CD4-positive, alpha-beta T cell (primary cell): Measurements from ENCODE around the gene DNAAF5. TPM values are rescaled to one million over a fixed set of nuclear protein-coding genes. Genes with fewer than 3 reads are reported as not detected.

ENCODE experiments used
- ATAC-seq: fragments of 200-7000 bp; cut with Tn5 transposase; one replicate; pipeline ENCODE4 v1.10.0; 2022; ENCODE audit warnings: mild to moderate bottlenecking; ENCODE audit not compliant: poor library complexity
- CTCF ChIA-PET: fragments of 350-600 bp; sonication (Branson Sonifier 250); formaldehyde crosslinking; loops from one replicate; lab custom pipeline; 2021; ENCODE audit warnings: antibody characterized with exemption, inconsistent platforms; lab: Charles Lee
- POLR2A ChIA-PET: fragments of 350-600 bp; sonication (Branson Sonifier 250); formaldehyde crosslinking; loops from one replicate; lab custom pipeline; 2021; ENCODE audit warnings: antibody characterized with exemption, inconsistent platforms; lab: Charles Lee
- DNase-seq, 14 experiments: peaks; one replicate each; pipeline ENCODE4 v3.0.0-alpha.2; 2013 to 2020; ENCODE audit warnings: mixed read lengths in 2 of 14
- H3K27ac ChIP-seq, 2 donors: one replicate each; pipeline versions ENCODE4 v1.5.1 to v1.7.0; 2013; ENCODE audit warnings: low read length in 2 of 2, low read depth in 1 of 2, mild to moderate bottlenecking in 1 of 2
- H3K27me3 ChIP-seq, 2 experiments: 1 replicate in 1 of 2; 2 replicates in 1 of 2; pipeline versions ENCODE4 v1.6.1 to v1.7.0; 2013; ENCODE audit warnings: low read length in 2 of 2, control low read depth in 1 of 2, mild to moderate bottlenecking in 1 of 2, moderate library complexity in 1 of 2; ENCODE audit not compliant: insufficient read depth in 2 of 2, control insufficient read depth in 1 of 2
- H3K36me3 ChIP-seq: one replicate; pipeline ENCODE4 v1.6.1; 2013; ENCODE audit warnings: low read length, control low read depth; ENCODE audit not compliant: insufficient read depth
- H3K4me1 ChIP-seq: one replicate; pipeline ENCODE4 v1.6.1; 2013; ENCODE audit warnings: low read length, control low read depth; ENCODE audit not compliant: insufficient read depth
- H3K4me3 ChIP-seq: one replicate; pipeline ENCODE4 v1.5.1; 2013; ENCODE audit warnings: mild to moderate bottlenecking, low read length, moderate library complexity
- H3K9me3 ChIP-seq, 2 experiments: 1 replicate in 1 of 2; 2 replicates in 1 of 2; pipeline versions ENCODE4 v1.6.1 to v1.7.0; 2013; ENCODE audit warnings: low read length in 2 of 2, mild to moderate bottlenecking in 2 of 2, control low read depth in 1 of 2, moderate library complexity in 1 of 2; ENCODE audit not compliant: control insufficient read depth in 1 of 2, insufficient read depth in 1 of 2
- H3K27ac Mint-ChIP-seq: one replicate; pipeline ENCODE4 v1.8.0; 2020; ENCODE audit warnings: mixed read lengths
- H3K27me3 Mint-ChIP-seq: one replicate; pipeline ENCODE4 v1.8.0; 2021; ENCODE audit warnings: mixed read lengths
- H3K36me3 Mint-ChIP-seq: one replicate; pipeline ENCODE4 v1.8.0; 2021; ENCODE audit warnings: low read depth, mixed read lengths
- H3K4me1 Mint-ChIP-seq: one replicate; pipeline ENCODE4 v1.8.0; 2021; ENCODE audit warnings: low read depth, mixed read lengths
- H3K4me3 Mint-ChIP-seq: one replicate; pipeline ENCODE4 v1.8.0; 2020; ENCODE audit warnings: mild to moderate bottlenecking, mixed read lengths
- H3K9me3 Mint-ChIP-seq: one replicate; pipeline ENCODE4 v1.8.0; 2020; ENCODE audit warnings: mixed read lengths
- intact Hi-C, 2 experiments: fragments of 100-400 bp; cut with DNase I in 1 of 2; cut with micrococcal nuclease in 1 of 2; formaldehyde crosslinking; loops; one replicate each; pipeline versions ENCODE4 v1.15.1 to v1.9.0; 2023 to 2025; cut with DNase I, micrococcal nuclease
- total RNA-seq, 174 experiments: library from RNA in 2 of 174; stranded (reverse) in 2 of 174; gene quantifications; one replicate each; pipeline ENCODE4 v1.2.3 and lab custom pipeline; 2021 to 2026
- TF ChIP-seq, protein P1 (sequence below): fragments of 200-600 bp; IDR thresholded peaks from one replicate; pipeline ENCODE4 v1.8.0; 2022; ENCODE audit warnings: antibody characterized with exemption, mild to moderate bottlenecking

DNAAF5 gene
- total RNA-seq, 2 experiments from 2014 or later: 4.8 to 6.1 TPM

DNA sequence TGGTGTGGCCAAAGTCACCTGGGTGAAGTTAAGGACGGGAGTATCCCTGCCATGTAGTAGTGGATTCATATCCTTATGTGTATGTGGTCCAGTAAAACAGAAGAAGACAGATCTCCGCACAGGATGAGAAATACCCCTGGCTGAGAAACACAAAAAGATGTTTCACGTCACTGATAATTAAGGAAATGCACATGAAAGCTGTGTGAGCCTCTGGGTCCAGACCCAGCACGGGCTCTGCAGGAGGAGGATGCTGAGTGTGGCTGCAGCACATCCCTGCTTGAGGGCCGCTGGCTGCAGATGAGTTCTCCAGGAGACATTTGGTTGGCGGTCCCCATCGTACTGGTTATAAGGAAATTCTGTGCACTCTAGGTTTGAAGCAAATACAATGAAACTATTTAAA is 97.6 kb downstream of the DNAAF5 start:
- peaks cover 61% of the 10 kb centered on the region for H3K36me3 Mint-ChIP-seq
- H3K9me3 Mint-ChIP-seq: no peaks in the 10 kb centered on the region
- intact Hi-C loops: no loop called here
- Histone ChIP-seq H3K27ac (no peak overlapping the region), H3K4me3 (no peak overlapping the region), H3K9me3 (no peaks in the 10 kb centered on the region), H3K4me1 (peaks cover 10% of the 10 kb centered on the region), H3K27me3 (no peaks in the 10 kb centered on the region), H3K36me3 (peaks cover 23% of the 10 kb centered on the region)
- TF ChIP-seq, protein P1, sequence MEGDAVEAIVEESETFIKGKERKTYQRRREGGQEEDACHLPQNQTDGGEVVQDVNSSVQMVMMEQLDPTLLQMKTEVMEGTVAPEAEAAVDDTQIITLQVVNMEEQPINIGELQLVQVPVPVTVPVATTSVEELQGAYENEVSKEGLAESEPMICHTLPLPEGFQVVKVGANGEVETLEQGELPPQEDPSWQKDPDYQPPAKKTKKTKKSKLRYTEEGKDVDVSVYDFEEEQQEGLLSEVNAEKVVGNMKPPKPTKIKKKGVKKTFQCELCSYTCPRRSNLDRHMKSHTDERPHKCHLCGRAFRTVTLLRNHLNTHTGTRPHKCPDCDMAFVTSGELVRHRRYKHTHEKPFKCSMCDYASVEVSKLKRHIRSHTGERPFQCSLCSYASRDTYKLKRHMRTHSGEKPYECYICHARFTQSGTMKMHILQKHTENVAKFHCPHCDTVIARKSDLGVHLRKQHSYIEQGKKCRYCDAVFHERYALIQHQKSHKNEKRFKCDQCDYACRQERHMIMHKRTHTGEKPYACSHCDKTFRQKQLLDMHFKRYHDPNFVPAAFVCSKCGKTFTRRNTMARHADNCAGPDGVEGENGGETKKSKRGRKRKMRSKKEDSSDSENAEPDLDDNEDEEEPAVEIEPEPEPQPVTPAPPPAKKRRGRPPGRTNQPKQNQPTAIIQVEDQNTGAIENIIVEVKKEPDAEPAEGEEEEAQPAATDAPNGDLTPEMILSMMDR: no peak
- DNase-seq: no peak
- CTCF ChIA-PET: no interaction called here
- peak overlapping the region; percentile 3 for H3K4me3 Mint-ChIP-seq
- ATAC-seq: no peak
- H3K4me1 Mint-ChIP-seq: peaks cover 73% of the 10 kb centered on the region
- POLR2A ChIA-PET: no interaction called here
- H3K27ac Mint-ChIP-seq: peak overlapping the region; percentile 47
- no peaks in the 10 kb centered on the region for H3K27me3 Mint-ChIP-seq

DNA sequence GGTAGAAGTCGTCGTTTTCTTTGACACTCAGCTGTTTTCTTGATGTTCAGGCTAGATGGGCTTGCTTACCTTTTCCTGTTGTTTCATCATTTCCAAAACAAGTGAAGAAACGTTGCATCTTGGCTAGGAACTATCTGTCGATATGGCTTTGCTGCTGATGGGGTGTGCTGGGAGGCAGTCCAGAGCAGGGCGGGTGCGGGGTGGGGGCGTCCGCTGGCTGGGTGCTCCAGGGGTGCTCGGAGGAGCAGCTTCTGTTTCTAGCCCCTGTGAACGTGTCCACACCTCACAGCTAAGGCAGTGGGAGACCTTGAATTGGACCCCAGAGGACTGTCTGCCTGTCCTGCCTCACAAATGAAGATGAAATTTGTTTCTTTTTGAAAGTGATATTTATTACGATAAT is 98.2 kb downstream of the DNAAF5 start:
- Mint-ChIP-seq H3K9me3 (no peaks in the 10 kb centered on the region), H3K4me1 (peaks cover 72% of the 10 kb centered on the region), H3K4me3 (no peak overlapping the region), H3K27ac (no peak overlapping the region), H3K27me3 (no peaks in the 10 kb centered on the region), H3K36me3 (peaks cover 61% of the 10 kb centered on the region)
- no peaks in the 10 kb centered on the region for H3K9me3 ChIP-seq
- intact Hi-C loops: no loop called here
- DNase-seq: no peak
- ATAC-seq: no peak
- no peaks in the 10 kb centered on the region for H3K27me3 ChIP-seq
- CTCF ChIA-PET: no interaction called here
- POLR2A ChIA-PET: no interaction called here
- peaks cover 10% of the 10 kb centered on the region for H3K4me1 ChIP-seq
- peaks cover 23% of the 10 kb centered on the region for H3K36me3 ChIP-seq
- H3K4me3 ChIP-seq: no peak overlapping the region
- TF ChIP-seq, protein P1: no peak
- no peak overlapping the region for H3K27ac ChIP-seq

DNA sequence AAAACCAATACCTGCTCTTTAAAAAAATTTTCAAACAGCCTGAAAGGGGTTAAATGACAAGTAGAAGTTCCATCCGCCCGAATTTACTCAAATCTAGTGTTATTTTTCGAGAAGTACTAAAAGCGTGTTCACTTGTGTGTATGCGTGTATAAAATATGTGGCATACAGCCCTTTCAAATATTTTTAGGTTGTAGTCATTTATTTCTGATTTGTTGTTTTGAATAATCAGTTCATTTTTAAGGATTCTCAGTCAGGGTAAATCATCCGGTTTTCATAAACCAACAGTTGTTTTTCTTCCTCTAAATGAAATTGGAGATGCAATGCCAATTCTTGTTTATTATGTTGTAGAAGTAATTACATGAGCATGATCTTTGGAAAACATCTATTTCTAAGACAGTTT is 98.9 kb downstream of the DNAAF5 start:
- Mint-ChIP-seq H3K4me1 (peaks cover 73% of the 10 kb centered on the region), H3K4me3 (no peak overlapping the region), H3K27me3 (no peaks in the 10 kb centered on the region), H3K27ac (no peak overlapping the region), H3K36me3 (peaks cover 57% of the 10 kb centered on the region), H3K9me3 (no peaks in the 10 kb centered on the region)
- Histone ChIP-seq H3K27me3 (no peaks in the 10 kb centered on the region), H3K4me3 (no peak overlapping the region), H3K36me3 (peaks cover 21% of the 10 kb centered on the region), H3K9me3 (no peaks in the 10 kb centered on the region), H3K27ac (no peak overlapping the region), H3K4me1 (peaks cover 16% of the 10 kb centered on the region)
- DNase-seq (no peak), ATAC-seq (no peak)
- TF ChIP-seq, protein P1: no peak
- CTCF ChIA-PET: interaction anchor here (1.6 kb wide), 1 partner anchor 48 kb away, joined by 4 read pairs; no protein-coding TSS in a partner anchor
- intact Hi-C loops: no loop called here
- POLR2A ChIA-PET: no interaction called here
